ENCODE data around the gene DENND2C. TPM values are rescaled to one million over a fixed set of nuclear protein-coding genes. Genes with fewer than 3 reads are reported as not detected.

Gene DENND2C
- total RNA-seq, 1 donor = 8.3 TPM

DNA sequence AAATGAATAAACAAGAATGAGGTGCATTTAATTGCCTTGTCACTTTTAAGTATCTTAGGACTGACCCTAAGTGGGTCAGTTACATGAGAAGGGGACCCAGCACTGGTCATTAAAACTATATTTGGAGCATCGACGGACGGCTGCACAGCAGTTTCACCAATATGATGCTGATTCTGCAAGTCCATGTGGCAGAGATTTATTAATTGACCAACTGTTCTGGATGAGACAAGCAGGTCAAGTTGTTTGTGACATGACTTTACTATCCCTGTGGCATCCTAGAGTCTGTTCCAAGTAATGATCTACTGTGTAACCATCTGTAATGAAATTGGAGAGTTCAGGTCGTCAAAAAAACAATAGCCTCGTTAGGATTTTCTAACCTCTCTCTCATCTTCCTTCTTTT lies 16.0 kb upstream of the DENND2C start:
- no peaks in the 10 kb centered on the region for H3K36me3 ChIP-seq (ENCODE audit: insufficient read depth, low read length)
- no peaks in the 10 kb centered on the region for H3K9me3 ChIP-seq (ENCODE audit: low read depth, low read length)
- no peaks in the 10 kb centered on the region for H3K79me2 ChIP-seq (ENCODE audit: insufficient read depth, low read length)
- no peak overlapping the region for H2AFZ ChIP-seq (ENCODE audit: low read length)
- TF ChIP-seq, protein P1, sequence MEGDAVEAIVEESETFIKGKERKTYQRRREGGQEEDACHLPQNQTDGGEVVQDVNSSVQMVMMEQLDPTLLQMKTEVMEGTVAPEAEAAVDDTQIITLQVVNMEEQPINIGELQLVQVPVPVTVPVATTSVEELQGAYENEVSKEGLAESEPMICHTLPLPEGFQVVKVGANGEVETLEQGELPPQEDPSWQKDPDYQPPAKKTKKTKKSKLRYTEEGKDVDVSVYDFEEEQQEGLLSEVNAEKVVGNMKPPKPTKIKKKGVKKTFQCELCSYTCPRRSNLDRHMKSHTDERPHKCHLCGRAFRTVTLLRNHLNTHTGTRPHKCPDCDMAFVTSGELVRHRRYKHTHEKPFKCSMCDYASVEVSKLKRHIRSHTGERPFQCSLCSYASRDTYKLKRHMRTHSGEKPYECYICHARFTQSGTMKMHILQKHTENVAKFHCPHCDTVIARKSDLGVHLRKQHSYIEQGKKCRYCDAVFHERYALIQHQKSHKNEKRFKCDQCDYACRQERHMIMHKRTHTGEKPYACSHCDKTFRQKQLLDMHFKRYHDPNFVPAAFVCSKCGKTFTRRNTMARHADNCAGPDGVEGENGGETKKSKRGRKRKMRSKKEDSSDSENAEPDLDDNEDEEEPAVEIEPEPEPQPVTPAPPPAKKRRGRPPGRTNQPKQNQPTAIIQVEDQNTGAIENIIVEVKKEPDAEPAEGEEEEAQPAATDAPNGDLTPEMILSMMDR (IDR thresholded peaks at IDR 0.05; ENCODE audit: extremely low read depth, low read depth, low read length) = no peak
- no peak overlapping the region for H3K27ac ChIP-seq (ENCODE audit: low read depth, low read length)
- DNase-seq (ENCODE audit: insufficient read length, low spot score, missing footprints) = no peak
- peaks cover 20% of the 10 kb centered on the region for H3K27me3 ChIP-seq (ENCODE audit: insufficient read depth, low read length)
- H3K4me1 ChIP-seq (ENCODE audit: insufficient read depth, low read length) = no peaks in the 10 kb centered on the region
- H3K4me2 ChIP-seq (ENCODE audit: insufficient read depth, low read length) = no peak overlapping the region
- H4K20me1 ChIP-seq (ENCODE audit: insufficient read depth, low read length) = no peaks in the 10 kb centered on the region
- H3K4me3 ChIP-seq (ENCODE audit: insufficient read depth, low read length) = no peak overlapping the region

DNA sequence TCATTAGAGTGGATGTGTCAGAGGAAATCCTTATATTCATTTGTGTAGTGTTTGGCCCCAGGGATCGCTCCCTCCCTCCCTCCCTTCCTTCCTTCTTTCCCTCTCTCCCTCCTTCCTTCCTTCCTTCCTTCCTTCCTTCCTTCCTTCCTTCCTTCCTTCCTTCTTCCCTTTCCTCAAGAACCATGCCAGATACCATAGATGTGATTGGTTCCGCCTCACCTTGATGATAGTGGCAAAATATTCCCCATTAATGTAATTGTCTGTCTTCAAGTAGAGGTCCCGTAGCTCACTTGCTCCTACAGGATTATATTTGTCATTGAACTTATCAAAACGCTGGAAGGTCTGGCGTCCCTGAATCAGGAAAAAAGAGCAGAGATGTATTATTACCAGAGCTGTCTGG lies 7.8 kb upstream of the DENND2C start:
- H4K20me1 ChIP-seq (ENCODE audit: insufficient read depth, low read length) = no peaks in the 10 kb centered on the region
- no peak for DNase-seq (ENCODE audit: insufficient read length, low spot score, missing footprints)
- peaks cover 22% of the 10 kb centered on the region for H3K27me3 ChIP-seq (ENCODE audit: insufficient read depth, low read length)
- no peak overlapping the region for H3K27ac ChIP-seq (ENCODE audit: low read depth, low read length)
- no peaks in the 10 kb centered on the region for H3K79me2 ChIP-seq (ENCODE audit: insufficient read depth, low read length)
- H3K9me3 ChIP-seq (ENCODE audit: low read depth, low read length) = no peaks in the 10 kb centered on the region
- no peaks in the 10 kb centered on the region for H3K4me1 ChIP-seq (ENCODE audit: insufficient read depth, low read length)
- H2AFZ ChIP-seq (ENCODE audit: low read length) = no peak overlapping the region
- TF ChIP-seq, protein P1 (IDR thresholded peaks at IDR 0.05; ENCODE audit: extremely low read depth, low read depth, low read length) = no peak
- no peak overlapping the region for H3K4me3 ChIP-seq (ENCODE audit: insufficient read depth, low read length)
- no peaks in the 10 kb centered on the region for H3K36me3 ChIP-seq (ENCODE audit: insufficient read depth, low read length)
- no peak overlapping the region for H3K4me2 ChIP-seq (ENCODE audit: insufficient read depth, low read length)

DNA sequence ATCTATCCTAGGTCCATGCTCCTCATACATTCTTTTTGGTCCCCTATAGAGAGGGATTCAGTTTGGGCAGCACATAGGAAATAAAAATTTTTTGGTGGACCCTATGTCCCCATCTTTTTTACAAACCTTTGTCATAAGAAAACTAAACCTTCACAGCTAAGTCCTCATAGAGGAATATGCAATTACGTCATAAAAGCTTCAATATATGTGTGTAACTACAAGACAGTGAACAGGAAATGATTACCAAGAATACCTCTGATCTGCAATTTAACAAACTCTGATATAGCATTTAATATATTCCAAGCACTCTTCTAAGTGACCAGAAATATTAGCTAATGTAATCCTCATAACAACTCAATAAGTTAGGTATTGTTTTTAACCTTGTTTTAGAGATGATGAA lies 6.3 kb upstream of the DENND2C start:
- no peaks in the 10 kb centered on the region for H3K79me2 ChIP-seq (ENCODE audit: insufficient read depth, low read length)
- no peak overlapping the region for H3K4me2 ChIP-seq (ENCODE audit: insufficient read depth, low read length)
- DNase-seq (ENCODE audit: insufficient read length, low spot score, missing footprints) = no peak
- H2AFZ ChIP-seq (ENCODE audit: low read length) = no peak overlapping the region
- H3K27me3 ChIP-seq (ENCODE audit: insufficient read depth, low read length) = peaks cover 22% of the 10 kb centered on the region
- no peaks in the 10 kb centered on the region for H3K36me3 ChIP-seq (ENCODE audit: insufficient read depth, low read length)
- H4K20me1 ChIP-seq (ENCODE audit: insufficient read depth, low read length) = no peaks in the 10 kb centered on the region
- no peaks in the 10 kb centered on the region for H3K9me3 ChIP-seq (ENCODE audit: low read depth, low read length)
- TF ChIP-seq, protein P1 (IDR thresholded peaks at IDR 0.05; ENCODE audit: extremely low read depth, low read depth, low read length) = no peak
- no peak overlapping the region for H3K27ac ChIP-seq (ENCODE audit: low read depth, low read length)
- no peaks in the 10 kb centered on the region for H3K4me1 ChIP-seq (ENCODE audit: insufficient read depth, low read length)
- H3K4me3 ChIP-seq (ENCODE audit: insufficient read depth, low read length) = no peak overlapping the region

DNA sequence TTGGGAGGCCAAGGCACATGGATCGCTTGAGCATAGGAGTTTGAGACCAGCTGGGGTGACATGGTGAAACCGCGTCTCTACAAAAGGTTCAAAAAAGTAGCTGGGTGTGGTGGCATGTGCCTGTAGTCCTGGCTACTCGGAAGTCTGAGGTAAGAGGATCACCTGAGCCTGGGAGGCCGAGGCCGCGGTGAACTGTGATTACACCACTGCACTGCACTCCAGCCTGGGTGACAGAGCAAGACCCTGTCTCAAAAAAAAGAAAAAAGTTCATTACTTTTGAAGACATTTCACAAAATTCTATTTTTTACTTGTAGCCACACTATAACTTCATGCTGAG lies 2.1 kb upstream of the DENND2C start:
- TF ChIP-seq, protein P1 (IDR thresholded peaks at IDR 0.05; ENCODE audit: extremely low read depth, low read depth, low read length) = no peak
- Histone ChIP-seq H3K36me3 (ENCODE audit: insufficient read depth, low read length) (no peaks in the 10 kb centered on the region), H3K9me3 (ENCODE audit: low read depth, low read length) (no peaks in the 10 kb centered on the region), H3K27me3 (ENCODE audit: insufficient read depth, low read length) (peaks cover 11% of the 10 kb centered on the region), H4K20me1 (ENCODE audit: insufficient read depth, low read length) (no peaks in the 10 kb centered on the region), H2AFZ (ENCODE audit: low read length) (no peak overlapping the region), H3K27ac (ENCODE audit: low read depth, low read length) (no peak overlapping the region), H3K79me2 (ENCODE audit: insufficient read depth, low read length) (peaks cover 7% of the 10 kb centered on the region), H3K4me1 (ENCODE audit: insufficient read depth, low read length) (peaks cover 7% of the 10 kb centered on the region), H3K4me2 (ENCODE audit: insufficient read depth, low read length) (no peak overlapping the region), H3K4me3 (ENCODE audit: insufficient read depth, low read length) (no peak overlapping the region)
- DNase-seq (ENCODE audit: insufficient read length, low spot score, missing footprints) = no peak
